AG10803 (cell line): Measurements from ENCODE around the gene ZNF571.
A peak's percentile ranks its signal among the peaks of the same experiment; 100 is the strongest.

ENCODE experiments used
- DNase-seq: peaks from one replicate; pipeline ENCODE4 v3.0.0; 2010; ENCODE audit warnings: low read depth
- H3K4me3 ChIP-seq: 2 replicates; pipeline ENCODE4 v1.5.1; 2011; ENCODE audit warnings: mild to moderate bottlenecking, low read length, control low read depth
- CTCF ChIP-seq: conservative IDR thresholded peaks from 2 replicates; pipeline ENCODE4 v1.5.1; 2011; ENCODE audit warnings: mild to moderate bottlenecking, low read length, control low read depth, inconsistent platforms

ZNF571 gene

DNA sequence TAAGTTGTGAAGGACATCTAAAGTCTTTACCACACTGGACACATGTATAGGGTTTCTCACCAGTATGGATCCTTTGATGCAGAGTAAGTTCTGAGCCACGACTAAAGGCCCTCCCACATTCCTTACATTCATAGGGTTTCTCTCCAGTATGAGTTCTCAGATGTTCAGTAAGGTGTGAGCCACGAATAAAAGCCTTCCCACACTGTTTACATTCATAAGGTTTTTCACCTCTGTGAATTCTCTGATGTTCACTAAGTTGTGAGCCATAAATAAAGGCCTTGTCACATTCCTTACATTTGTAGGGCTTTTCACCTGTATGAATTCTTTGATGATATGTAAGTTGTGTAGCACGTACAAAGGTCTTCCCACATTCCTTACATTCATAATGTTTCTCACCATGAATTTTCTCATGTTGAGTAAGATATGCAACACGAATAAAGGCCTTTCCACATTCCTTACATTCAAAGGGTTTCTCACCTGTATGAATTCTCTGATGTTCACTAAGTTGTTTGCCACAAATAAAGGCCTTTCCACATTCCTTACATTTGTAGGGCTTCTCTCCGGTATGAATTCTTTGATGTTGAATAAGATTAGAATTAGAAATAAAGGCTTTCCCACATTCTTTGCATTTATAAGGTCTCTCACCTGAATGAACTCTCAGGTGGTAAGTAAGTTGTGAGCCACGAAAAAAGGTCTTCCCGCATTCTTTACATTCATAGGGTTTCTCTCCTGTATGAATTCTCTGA is 29.8 kb downstream of the ZNF571 start:
- no peak for DNase-seq
- TF ChIP-seq CTCF: no peak
- no peak overlapping the region for H3K4me3 ChIP-seq

DNA sequence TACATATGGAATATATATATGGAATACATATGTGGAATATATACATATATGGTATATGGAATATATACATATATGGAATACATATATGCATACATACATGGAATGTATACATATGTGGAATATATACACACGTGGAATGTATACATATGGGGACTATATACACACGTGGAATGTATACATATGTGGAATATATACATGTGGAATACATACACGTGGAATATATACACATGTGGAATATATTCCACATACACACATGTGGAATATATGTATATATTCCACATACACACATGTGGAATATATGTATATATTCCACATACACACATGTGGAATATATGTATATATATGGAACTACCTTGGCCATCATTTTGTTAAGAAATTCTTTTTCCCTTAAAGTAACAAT is 31.1 kb downstream of the ZNF571 start:
- no peak for TF ChIP-seq CTCF
- H3K4me3 ChIP-seq: no peak overlapping the region
- DNase-seq: no peak

GRCh38 chr19:37551129-37551993 is 43.2 kb downstream of the ZNF571 start:
- peak; percentile 68 for DNase-seq
- peak; percentile 60 for TF ChIP-seq CTCF
- H3K4me3 ChIP-seq: peak overlapping the region; percentile 86

- no peak for DNase-seq
- no peak for TF ChIP-seq CTCF
- no peak overlapping the region for H3K4me3 ChIP-seq
Observed at GRCh38 chr19:37537391-37537947, 57.1 kb downstream of the ZNF571 start.

DNA sequence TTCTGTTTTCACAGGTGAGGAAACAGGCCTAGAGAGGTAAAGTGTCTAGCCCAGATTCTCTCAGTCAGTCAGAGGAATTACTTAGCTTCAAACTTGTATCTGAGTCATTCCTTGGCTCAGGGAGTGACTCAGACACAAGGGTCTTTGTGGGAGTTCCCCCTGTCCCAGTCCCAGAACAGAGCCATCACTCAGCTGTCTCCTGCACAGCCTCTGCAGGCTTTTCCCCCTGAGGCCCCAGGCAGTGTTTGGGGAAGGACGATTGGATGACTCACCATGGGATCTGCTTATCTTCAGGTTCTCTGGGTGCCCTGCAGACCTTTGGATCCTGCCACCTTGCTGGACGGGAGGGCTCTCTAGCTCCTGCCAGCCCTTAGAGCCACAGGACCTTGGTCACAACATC is 74.7 kb downstream of the ZNF571 start:
- no peak for DNase-seq
- TF ChIP-seq CTCF: no peak
- H3K4me3 ChIP-seq: no peak overlapping the region
